ENCODE data around the gene PPP3CB.

DNA sequence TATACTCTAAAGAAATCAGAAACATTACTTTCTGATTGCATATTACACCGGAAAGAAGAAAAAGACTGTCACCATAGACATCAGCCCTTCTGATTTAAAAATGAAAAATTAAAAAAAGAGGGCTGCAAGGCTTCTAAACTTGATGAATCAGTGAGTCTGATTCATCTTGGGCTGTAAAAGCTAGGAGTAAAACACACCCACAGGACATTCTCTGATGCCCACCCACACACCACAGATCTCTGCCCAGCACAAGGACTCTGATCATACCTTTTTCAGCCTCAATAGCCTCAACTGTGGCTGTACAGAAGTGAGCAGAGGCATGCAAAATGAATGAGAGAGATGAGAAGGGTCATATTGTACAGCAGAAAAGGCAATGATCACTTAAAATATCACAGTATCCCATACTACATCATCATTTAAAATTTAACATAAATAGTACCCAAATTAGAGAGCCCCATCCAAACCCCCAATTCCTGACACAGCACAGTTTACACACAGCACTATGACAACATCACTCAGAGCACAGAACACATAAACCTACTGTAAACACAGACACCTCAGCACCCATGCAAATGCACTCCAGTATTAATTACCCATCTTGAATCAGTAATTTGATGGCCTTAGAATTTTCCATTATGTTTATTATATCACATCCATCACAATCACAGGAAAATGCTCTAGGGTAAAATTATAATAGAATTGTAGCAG is 56.1 kb downstream of the PPP3CB start:
- TF ChIP-seq, protein P1, sequence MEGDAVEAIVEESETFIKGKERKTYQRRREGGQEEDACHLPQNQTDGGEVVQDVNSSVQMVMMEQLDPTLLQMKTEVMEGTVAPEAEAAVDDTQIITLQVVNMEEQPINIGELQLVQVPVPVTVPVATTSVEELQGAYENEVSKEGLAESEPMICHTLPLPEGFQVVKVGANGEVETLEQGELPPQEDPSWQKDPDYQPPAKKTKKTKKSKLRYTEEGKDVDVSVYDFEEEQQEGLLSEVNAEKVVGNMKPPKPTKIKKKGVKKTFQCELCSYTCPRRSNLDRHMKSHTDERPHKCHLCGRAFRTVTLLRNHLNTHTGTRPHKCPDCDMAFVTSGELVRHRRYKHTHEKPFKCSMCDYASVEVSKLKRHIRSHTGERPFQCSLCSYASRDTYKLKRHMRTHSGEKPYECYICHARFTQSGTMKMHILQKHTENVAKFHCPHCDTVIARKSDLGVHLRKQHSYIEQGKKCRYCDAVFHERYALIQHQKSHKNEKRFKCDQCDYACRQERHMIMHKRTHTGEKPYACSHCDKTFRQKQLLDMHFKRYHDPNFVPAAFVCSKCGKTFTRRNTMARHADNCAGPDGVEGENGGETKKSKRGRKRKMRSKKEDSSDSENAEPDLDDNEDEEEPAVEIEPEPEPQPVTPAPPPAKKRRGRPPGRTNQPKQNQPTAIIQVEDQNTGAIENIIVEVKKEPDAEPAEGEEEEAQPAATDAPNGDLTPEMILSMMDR (IDR thresholded peaks at IDR 0.05; ENCODE audit: insufficient read depth, low read length, poor library complexity, severe bottlenecking) = no peak
- no peak for TF ChIP-seq EZH2phosphoT487 (conservative IDR thresholded peaks at IDR 0.05; ENCODE audit: low read length)
